Measurements from ENCODE around the gene ZNF679. TPM values are rescaled to one million over a fixed set of nuclear protein-coding genes. Genes with fewer than 3 reads are reported as not detected.

The ZNF679 gene
- total RNA-seq: not detected in 2 replicates

DNA sequence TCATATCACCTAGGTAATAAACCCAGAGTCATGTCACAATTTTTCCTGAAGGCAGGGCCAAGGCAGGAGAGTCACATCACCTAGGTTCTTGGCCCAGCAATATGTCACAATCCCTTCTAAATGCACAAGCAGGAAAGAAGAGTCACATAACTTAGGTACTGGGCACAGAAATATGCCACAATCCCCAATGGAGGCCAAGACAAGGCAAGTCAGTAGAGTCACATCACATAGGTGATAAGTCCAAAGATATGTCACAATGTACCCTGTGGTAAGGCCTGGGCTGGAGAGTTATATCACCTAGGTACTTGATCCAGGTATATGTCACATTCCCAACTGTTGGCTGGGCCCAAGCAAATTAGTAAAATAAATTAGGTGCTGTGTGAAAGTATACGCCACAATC lies at the start of gene ZNF679:
ZNF679 (plus strand) TSS at position 301 of the 400 bp plus-strand sequence. CDS start 20,644 bp downstream, outside the sequence.

DNA sequence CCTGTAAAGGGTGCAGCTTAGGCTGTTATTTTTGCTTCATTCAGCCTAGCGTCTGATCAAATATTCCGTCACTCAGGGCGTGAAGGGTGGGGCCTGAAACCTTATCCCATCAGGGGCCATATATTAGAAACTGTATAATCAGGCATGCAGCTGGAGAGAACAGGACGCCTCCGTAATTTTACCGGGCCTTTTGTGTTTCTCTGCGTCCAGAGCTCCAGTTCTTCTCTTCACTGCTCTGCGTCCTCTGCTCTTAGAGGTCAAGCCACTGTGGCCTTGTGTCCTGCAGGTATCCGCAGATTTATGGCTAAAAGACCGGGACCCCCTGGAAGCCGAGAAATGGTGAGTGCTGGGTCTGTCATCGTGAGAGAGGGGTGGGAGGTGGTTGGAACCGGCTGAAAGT lies 21.4 kb upstream of the ZNF679 start, which contains the start of gene ZNF735:
ZNF735 (plus strand) TSS at position 301 of the 400 bp plus-strand sequence; CDS start at position 301, 0 bp downstream.

DNA sequence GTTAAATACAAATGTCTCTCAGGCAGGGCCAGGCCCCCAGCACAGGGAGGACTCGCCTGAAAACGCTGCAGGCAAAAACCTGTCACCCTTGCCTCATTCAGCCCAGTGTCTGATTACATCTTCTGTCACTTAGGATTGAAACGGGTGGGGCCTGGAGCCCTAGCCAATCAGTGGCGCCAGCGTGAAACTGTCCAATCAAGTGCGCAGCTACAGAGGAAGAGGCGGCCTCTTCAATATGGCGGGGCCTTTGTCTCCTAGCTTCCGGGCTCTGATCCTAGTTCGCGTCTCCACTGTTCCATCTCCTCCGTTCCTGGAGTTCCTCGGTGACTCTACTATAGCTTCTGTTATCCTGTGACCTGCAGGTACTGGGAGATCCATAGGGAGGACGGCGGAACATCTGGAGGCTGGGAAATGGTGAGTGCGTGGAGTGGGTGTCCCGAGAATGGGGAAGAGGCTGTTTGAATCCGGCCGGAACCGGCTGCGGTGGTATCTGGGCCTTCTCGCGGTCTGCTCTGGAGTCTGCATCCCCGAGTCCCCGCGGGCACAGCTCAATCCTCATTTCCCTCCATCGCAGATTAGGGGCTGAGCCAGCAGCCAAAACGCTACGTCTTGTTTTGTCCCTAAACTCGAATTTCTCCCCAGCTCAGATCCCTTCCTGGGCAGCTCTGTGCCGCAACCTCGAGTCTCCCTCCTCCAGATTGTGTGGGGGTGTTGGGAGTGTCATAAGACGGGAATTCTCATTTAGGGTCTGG lies 85.6 kb downstream of the ZNF679 start, which contains the start of gene ZNF736:
ZNF736 (plus strand) TSS at position 222 of the 752 bp plus-strand sequence; CDS start at position 412, 190 bp downstream.

Other genes starting within 250 kb of the ZNF679 start
- gene ZNF722, start 229.6 kb upstream of the ZNF679 start, total RNA-seq: not detected in 2 replicates
- under 0.01 TPM in 1 of 2 replicates, not detected in the other for gene ZNF727, start 183.0 kb upstream of the ZNF679 start, total RNA-seq
- gene ZNF735, start 21.3 kb upstream of the ZNF679 start, total RNA-seq: not detected in 2 replicates
- 5.8 and 8.8 TPM in 2 replicates for gene ZNF736, start 85.5 kb downstream of the ZNF679 start, total RNA-seq